Measurements from ENCODE around the gene CT55.
"Not testable (repeated sequence)": the region's sequence is repeated elsewhere in the genome, so short reads cannot be mapped to it uniquely, and the experiment has no call there.

CT55 gene

GRCh38 chrX:135120056-135120576 is 51.1 kb downstream of the CT55 start, which contains the start of gene ETDB:
ETDB (minus strand) TSS chrX:135120526; CDS start chrX:135119261, 1,265 bp downstream.
- H3K4me3 Mint-ChIP-seq; H3K4me1 Mint-ChIP-seq; H3K9me3 Mint-ChIP-seq; ATAC-seq (ENCODE audit: low read depth); H3K27ac Mint-ChIP-seq; DNase-seq (ENCODE audit: low spot score in 2 of 2); H3K36me3 Mint-ChIP-seq; H3K27me3 Mint-ChIP-seq: not testable (repeated sequence)

GRCh38 chrX:135116064-135116463 is 55.1 kb downstream of the CT55 start:
- H3K9me3 Mint-ChIP-seq; H3K4me1 Mint-ChIP-seq; DNase-seq (ENCODE audit: low spot score in 2 of 2); ATAC-seq (ENCODE audit: low read depth); H3K27ac Mint-ChIP-seq; H3K4me3 Mint-ChIP-seq; H3K36me3 Mint-ChIP-seq; H3K27me3 Mint-ChIP-seq: not testable (repeated sequence)

- Mint-ChIP-seq H3K9me3 (no peaks in the 10 kb centered on the region), H3K4me1 (peaks cover 6% of the 10 kb centered on the region), H3K4me3 (no peak overlapping the region), H3K27me3 (peaks cover 2% of the 10 kb centered on the region), H3K36me3 (no peaks in the 10 kb centered on the region), H3K27ac (no peak overlapping the region)
- DNase-seq (ENCODE audit: low spot score in 2 of 2) (no peak), ATAC-seq (ENCODE audit: low read depth) (peak; percentile 93)
Measured at GRCh38 chrX:135114392-135114791, 56.8 kb downstream of the CT55 start.

GRCh38 chrX:135112743-135113142 is 58.5 kb downstream of the CT55 start:
- ATAC-seq (ENCODE audit: low read depth) (no peak), DNase-seq (ENCODE audit: low spot score in 2 of 2) (no peak)
- Mint-ChIP-seq H3K27me3 (peaks cover 2% of the 10 kb centered on the region), H3K4me1 (peaks cover 6% of the 10 kb centered on the region), H3K36me3 (no peaks in the 10 kb centered on the region), H3K9me3 (no peaks in the 10 kb centered on the region), H3K27ac (no peak overlapping the region), H3K4me3 (no peak overlapping the region)

- H3K4me1 Mint-ChIP-seq: peaks cover 6% of the 10 kb centered on the region
- H3K9me3 Mint-ChIP-seq: no peaks in the 10 kb centered on the region
- ATAC-seq (ENCODE audit: low read depth): peak; percentile 42
- H3K27ac Mint-ChIP-seq: no peak overlapping the region
- H3K36me3 Mint-ChIP-seq: no peaks in the 10 kb centered on the region
- peak in 1 of 2 donors; percentile 29 for DNase-seq (ENCODE audit: low spot score in 2 of 2)
- no peak overlapping the region for H3K4me3 Mint-ChIP-seq
- H3K27me3 Mint-ChIP-seq: peaks cover 2% of the 10 kb centered on the region
Measured at GRCh38 chrX:135112096-135112729, 59.0 kb downstream of the CT55 start.

GRCh38 chrX:135109554-135109953 is 61.6 kb downstream of the CT55 start:
- H3K27ac Mint-ChIP-seq: no peak overlapping the region
- no peaks in the 10 kb centered on the region for H3K9me3 Mint-ChIP-seq
- no peak overlapping the region for H3K4me3 Mint-ChIP-seq
- H3K36me3 Mint-ChIP-seq: no peaks in the 10 kb centered on the region
- peaks cover 5% of the 10 kb centered on the region for H3K4me1 Mint-ChIP-seq
- no peak for ATAC-seq (ENCODE audit: low read depth)
- peaks cover 2% of the 10 kb centered on the region for H3K27me3 Mint-ChIP-seq
- no peak for DNase-seq (ENCODE audit: low spot score in 2 of 2)

Data from memory B cell (primary cell).